ENCODE results near the gene ADAMTS17. TPM values are rescaled to one million over a fixed set of nuclear protein-coding genes. Genes with fewer than 3 reads are reported as not detected.

The ADAMTS17 gene
- total RNA-seq, 1 donor = 0.81 TPM

DNA sequence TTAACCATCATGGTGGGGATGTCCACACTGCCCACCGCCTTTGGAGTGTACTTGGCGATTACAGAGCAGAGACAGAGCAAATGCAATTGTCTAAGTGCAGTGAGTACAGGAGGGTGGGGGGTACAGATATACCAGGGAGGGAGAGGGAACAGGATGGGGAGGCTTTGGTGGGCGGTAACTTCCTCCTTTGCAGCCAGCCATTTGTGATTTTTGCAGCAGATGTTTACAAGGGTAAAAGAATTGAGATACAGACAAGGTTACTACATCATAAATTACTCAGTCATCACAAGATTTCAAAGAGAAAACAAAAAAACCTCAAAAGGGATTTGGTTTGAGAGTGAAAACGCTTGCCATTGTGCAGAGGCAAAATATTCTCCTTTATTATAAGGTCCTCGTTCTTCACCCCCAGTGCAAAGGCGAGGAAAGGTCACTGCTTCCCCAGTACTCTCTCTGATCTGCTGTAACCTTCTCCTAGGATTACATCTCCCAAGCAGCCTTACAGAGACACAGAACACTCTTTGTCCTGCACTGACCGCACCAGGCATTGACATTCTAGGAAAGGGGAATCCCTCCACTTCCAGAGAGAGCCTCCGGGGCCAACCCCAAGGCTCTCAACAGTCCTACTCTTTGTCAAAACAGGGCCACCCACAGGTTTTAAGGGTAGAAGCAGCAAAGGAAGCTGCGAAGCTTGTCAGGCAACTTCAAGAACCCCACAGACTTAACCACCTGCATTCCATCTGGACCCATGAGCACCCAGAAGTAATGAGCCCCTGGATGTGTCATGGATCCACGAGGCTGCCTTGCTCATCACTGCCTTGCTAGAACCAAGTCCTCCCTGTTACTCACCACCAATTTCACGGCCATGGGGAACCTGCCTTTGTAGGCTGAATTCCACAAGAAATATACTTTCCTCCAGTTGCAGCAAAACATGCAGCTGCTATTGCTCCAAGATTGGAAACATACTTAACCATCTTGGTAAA is 117.3 kb downstream of the ADAMTS17 start:
- TF ChIP-seq, protein P1, sequence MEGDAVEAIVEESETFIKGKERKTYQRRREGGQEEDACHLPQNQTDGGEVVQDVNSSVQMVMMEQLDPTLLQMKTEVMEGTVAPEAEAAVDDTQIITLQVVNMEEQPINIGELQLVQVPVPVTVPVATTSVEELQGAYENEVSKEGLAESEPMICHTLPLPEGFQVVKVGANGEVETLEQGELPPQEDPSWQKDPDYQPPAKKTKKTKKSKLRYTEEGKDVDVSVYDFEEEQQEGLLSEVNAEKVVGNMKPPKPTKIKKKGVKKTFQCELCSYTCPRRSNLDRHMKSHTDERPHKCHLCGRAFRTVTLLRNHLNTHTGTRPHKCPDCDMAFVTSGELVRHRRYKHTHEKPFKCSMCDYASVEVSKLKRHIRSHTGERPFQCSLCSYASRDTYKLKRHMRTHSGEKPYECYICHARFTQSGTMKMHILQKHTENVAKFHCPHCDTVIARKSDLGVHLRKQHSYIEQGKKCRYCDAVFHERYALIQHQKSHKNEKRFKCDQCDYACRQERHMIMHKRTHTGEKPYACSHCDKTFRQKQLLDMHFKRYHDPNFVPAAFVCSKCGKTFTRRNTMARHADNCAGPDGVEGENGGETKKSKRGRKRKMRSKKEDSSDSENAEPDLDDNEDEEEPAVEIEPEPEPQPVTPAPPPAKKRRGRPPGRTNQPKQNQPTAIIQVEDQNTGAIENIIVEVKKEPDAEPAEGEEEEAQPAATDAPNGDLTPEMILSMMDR (IDR thresholded peaks at IDR 0.05; ENCODE audit: insufficient read depth, low read length) = no peak
- DNase-seq (ENCODE audit: low read depth) = no peak

DNA sequence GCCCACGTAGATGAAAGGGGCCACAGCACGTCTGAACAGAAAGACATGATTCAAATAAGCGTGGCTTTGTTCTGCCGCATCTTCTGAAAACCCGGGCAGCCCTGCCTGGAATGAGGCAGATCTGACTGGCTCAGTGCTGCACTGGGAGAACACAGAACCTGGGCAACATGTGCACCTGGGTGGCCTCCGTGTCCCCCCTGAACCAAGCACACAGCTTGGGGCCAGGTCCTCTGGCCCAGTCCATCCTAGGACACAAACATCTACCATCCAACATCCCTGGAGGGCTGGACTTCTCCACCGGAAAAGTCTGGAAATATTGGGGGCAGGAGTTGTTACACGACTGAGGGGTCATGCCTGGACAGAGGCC is 119.4 kb downstream of the ADAMTS17 start:
- TF ChIP-seq, protein P1 (IDR thresholded peaks at IDR 0.05; ENCODE audit: insufficient read depth, low read length) = no peak
- H3K4me3 ChIP-seq (ENCODE audit: low read depth, low read length) = no peak overlapping the region
- DNase-seq (ENCODE audit: low read depth) = no peak

More for the DNA sequence above, 117.3 kb downstream of the ADAMTS17 start:
- no peak overlapping the region for H3K4me3 ChIP-seq (ENCODE audit: low read depth, low read length)

DNA sequence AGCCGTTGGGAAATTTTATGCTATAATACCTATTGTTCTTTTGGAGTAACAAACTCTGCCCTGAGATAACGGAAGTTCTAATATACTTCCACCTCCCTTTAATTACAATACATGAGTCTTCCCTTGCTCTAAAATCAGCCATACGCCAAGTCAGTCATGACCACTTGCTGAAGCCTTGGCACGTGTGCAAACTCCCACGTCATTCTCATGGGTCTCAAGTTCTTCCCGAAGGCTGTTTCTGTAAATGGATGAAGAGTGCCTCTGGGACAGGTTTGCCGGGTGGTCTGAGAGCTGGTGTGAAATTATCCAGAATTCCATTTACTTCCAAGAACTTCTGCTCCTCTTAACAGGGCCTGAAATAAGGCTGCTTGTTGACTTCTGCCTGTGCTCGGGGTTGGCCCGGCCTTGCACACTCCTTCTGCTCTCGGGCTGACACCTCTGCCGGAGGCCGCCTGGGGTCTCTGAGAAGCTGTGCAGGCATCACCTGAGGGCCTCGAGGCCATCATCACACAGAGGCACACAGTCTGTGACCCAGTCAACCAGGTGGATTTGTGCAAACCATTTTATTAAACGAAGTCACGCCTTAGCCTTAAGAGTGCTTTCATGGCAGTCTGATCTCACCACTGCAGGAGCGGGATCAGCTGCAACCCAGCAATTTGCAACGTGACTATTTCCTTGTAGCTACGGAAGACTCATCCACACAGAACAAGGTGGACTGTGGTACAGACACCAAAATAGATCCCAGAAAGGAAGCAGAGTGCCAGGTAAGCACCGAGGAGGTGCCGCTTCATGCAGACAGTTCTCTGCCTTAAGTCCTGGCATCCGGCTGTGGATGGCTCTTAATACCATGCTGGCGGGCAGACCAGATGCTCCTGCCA is 120.1 kb downstream of the ADAMTS17 start:
- TF ChIP-seq, protein P1 (IDR thresholded peaks at IDR 0.05; ENCODE audit: insufficient read depth, low read length) = no peak
- H3K4me3 ChIP-seq (ENCODE audit: low read depth, low read length) = no peak overlapping the region
- DNase-seq (ENCODE audit: low read depth) = no peak

DNA sequence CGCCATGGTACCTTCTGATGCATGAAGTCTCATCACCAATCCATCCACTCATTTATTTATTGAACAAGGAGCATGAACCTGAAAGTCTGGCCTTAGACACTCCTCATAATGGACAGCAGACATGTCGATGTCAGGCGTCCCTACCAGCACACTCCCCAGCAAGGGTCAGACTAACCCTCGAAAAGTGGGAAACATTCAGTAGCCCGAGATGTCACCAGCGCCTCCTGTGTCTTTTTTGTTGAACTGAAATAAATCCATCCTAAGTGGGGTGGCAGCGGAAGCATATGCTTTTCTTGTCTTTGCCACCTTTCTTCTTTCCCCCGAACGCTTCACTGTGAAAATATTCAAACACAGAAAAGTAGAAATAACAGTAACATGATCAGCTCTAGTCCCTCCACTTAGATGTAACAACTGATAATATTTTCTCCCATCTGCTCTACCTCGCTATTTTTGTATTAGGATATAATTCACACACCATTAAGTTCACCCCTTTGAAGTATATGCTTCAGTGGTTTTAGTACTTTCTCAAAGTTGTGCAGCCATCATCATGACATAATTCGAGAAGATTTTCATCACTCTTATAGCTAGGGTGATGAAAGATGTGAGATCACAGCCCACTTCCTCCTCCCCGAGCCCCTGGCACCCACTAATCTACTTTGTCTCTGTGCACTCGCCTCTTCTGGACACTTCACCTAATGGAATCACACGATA is 121.6 kb downstream of the ADAMTS17 start:
- DNase-seq (ENCODE audit: low read depth) = no peak
- TF ChIP-seq, protein P1 (IDR thresholded peaks at IDR 0.05; ENCODE audit: insufficient read depth, low read length) = no peak
- no peak overlapping the region for H3K4me3 ChIP-seq (ENCODE audit: low read depth, low read length)

DNA sequence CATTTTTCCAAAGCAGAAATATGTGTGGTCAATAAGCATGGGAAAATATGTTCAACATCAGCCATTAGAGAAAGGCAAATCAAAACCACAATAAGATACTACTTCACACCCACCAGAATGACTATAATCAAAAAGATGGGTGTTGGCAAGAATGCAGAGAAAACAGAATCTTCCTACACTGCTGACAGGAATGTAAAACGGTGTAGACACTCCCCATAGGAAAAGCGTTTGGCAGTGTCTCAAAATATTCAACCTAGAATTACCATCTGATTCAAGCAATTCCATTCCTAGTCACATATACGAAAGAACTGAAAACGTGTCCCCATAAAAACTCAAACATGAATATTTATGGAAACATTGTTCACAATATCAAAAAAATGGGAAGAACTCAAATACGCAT is 123.3 kb downstream of the ADAMTS17 start:
- no peak for DNase-seq (ENCODE audit: low read depth)
- TF ChIP-seq, protein P1 (IDR thresholded peaks at IDR 0.05; ENCODE audit: insufficient read depth, low read length) = no peak

DNA sequence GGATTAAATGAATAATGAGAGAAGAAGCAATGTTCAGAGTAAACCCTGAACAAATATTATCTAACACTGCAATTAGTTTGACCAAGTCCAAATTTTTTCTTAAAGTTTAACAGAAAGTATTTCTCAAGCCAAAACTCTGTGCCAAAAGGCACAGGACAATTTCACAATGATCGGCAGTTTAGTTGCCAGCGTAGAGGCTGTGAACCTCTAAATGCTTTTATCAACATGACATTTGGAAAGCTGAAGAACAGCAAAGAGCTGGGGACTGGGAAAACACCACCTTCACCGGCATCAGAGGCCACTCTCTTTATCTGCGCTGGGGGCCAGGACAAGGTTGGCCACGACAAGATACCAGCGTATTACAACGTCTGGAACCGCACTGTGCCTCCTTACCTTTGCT is 125.6 kb downstream of the ADAMTS17 start:
- no peak overlapping the region for H3K4me3 ChIP-seq (ENCODE audit: low read depth, low read length)
- TF ChIP-seq, protein P1 (IDR thresholded peaks at IDR 0.05; ENCODE audit: insufficient read depth, low read length) = no peak
- no peak for DNase-seq (ENCODE audit: low read depth)

More for the DNA sequence above, 123.3 kb downstream of the ADAMTS17 start:
- H3K4me3 ChIP-seq (ENCODE audit: low read depth, low read length) = no peak overlapping the region
